Activated T-helper 2 cell treated with anti-CD3 and anti-CD28 coated beads, Interferon-gamma antibody, Interleukin-2, Interleukin-4, amounts not matched to agents 10 μg/mL and 5 μg/mL and 100 μg/mL, durations not matched to agents 14 hours and 24 hours and 36 hours (primary cell): ENCODE results near the gene WAC. TPM values are rescaled to one million over a fixed set of nuclear protein-coding genes. Genes with fewer than 3 reads are reported as not detected.
"Not testable (repeated sequence)": the region's sequence is repeated elsewhere in the genome, so short reads cannot be mapped to it uniquely, and the experiment has no call there.

Experiments
- DNase-seq: peaks from one replicate; pipeline ENCODE4 v3.0.0; 2021; ENCODE audit warnings: low spot score
- H3K27ac Mint-ChIP-seq: one replicate; pipeline ENCODE4 v1.8.0; 2021; ENCODE audit warnings: mixed read lengths
- H3K27me3 Mint-ChIP-seq: one replicate; pipeline ENCODE4 v1.8.0; 2021; ENCODE audit warnings: low read depth, mixed read lengths
- H3K36me3 Mint-ChIP-seq: one replicate; pipeline ENCODE4 v1.8.0; 2021; ENCODE audit warnings: low read depth, mixed read lengths
- H3K4me1 Mint-ChIP-seq: one replicate; pipeline ENCODE4 v1.8.0; 2021; ENCODE audit warnings: low read depth, mixed read lengths
- H3K4me3 Mint-ChIP-seq: one replicate; pipeline ENCODE4 v1.8.0; 2021; ENCODE audit warnings: low read depth, mild to moderate bottlenecking, moderate library complexity, mixed read lengths
- H3K9me3 Mint-ChIP-seq: one replicate; pipeline ENCODE4 v1.8.0; 2021; ENCODE audit warnings: mixed read lengths
- intact Hi-C: fragments of 100-400 bp; cut with micrococcal nuclease; formaldehyde crosslinking; loops from one replicate; pipeline ENCODE4 v1.15.1; 2023
- total RNA-seq: library from RNA; stranded (reverse); gene quantifications from 2 replicates; pipeline ENCODE4 v1.2.3, GENCODE V29; 2022

WAC gene
- total RNA-seq, 1 donor from 2014 or later = 126 TPM

DNA sequence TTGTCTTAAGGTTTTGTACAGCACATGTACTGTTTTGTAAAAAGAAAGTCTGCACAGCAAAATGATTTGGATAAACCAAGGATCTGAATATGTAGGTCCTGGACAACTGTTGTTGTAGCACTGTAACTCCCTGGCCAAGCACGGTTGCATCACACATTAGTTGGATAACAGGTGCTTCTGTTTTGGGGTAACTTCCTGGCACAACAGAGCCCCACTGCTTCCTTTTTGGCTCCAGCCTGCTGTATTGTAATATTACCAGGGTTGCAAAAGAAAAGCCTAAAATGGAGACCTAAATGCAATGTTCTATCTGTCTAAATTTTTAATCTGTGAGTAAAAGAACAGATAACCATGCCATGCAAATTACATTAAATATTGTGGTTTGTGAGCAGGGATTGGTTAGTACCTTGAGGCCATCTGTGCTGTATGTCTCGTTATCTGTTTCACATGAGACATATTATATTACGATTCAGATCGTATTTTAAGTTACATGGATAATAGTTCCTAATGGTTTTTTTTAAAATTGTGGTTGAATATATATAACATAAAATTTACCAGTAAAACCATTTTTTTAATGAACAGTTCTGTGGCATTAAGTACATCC is 27.5 kb upstream of the WAC start:
- Mint-ChIP-seq H3K27ac (no peak overlapping the region), H3K27me3 (peaks cover 1% of the 10 kb centered on the region), H3K4me3 (no peak overlapping the region), H3K9me3 (no peaks in the 10 kb centered on the region), H3K4me1 (no peaks in the 10 kb centered on the region), H3K36me3 (no peaks in the 10 kb centered on the region)
- intact Hi-C loops = no loop called here
- DNase-seq = no peak

DNA sequence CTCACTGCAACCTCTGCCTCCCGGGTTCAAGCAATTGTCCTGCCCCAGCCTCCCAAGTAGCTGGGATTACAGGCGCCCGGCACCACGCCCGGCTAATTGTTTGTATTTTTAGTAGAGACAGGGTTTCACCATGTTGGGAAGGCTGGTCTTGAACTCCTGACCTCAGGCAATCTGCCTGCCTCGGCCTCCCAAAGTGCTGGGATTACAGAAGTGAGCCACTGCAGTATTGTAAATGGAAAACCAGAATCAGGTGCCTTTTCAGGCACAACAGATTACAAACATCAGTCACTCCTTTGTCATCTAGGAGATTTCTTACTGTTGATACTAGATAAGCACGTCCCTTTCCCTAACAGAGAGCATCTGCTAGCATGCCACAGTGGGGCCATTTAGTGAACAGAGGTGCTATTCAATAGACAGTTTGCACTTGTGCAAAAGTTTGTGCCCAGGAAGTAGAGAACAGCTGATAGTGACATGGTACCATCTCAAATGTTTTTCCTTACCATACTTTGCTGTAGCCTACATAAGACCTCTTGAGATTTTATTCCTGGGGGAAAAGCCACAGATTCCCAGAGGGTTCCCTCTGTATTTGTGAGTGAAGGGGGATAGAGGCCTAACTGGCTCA is 24.5 kb upstream of the WAC start:
- no peak overlapping the region for H3K4me3 Mint-ChIP-seq
- H3K36me3 Mint-ChIP-seq = no peaks in the 10 kb centered on the region
- no peaks in the 10 kb centered on the region for H3K4me1 Mint-ChIP-seq
- H3K27ac Mint-ChIP-seq = no peak overlapping the region
- no peaks in the 10 kb centered on the region for H3K9me3 Mint-ChIP-seq
- H3K27me3 Mint-ChIP-seq = peaks cover 9% of the 10 kb centered on the region
- no peak for DNase-seq
- intact Hi-C loops = no loop called here

DNA sequence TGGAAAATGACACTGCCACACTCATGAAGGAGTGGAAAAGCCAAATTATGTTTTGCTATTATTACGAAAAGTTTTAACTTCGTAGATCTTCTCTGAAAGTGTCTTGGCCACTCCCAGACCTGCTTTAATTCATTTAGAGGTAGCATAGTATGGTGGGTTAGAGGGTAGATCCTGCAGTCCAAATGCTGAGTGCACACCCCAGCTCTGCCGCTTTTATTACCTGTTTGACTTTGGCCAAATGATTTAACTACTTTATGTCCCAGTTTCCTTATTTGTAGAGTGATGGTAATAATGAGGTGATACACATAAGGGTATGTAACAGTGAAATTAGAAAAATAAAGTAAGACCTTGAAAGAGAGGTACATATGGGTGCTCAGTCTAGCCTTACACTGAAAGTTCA is 23.6 kb upstream of the WAC start:
- no peaks in the 10 kb centered on the region for H3K36me3 Mint-ChIP-seq
- H3K27ac Mint-ChIP-seq = no peak overlapping the region
- no peak overlapping the region for H3K4me3 Mint-ChIP-seq
- H3K9me3 Mint-ChIP-seq = no peaks in the 10 kb centered on the region
- no peaks in the 10 kb centered on the region for H3K4me1 Mint-ChIP-seq
- no peak for DNase-seq
- intact Hi-C loops = no loop called here
- peaks cover 12% of the 10 kb centered on the region for H3K27me3 Mint-ChIP-seq

GRCh38 chr10:28514648-28515047 is 18.3 kb upstream of the WAC start:
- no peaks in the 10 kb centered on the region for H3K4me1 Mint-ChIP-seq
- no peak overlapping the region for H3K27ac Mint-ChIP-seq
- H3K27me3 Mint-ChIP-seq = peaks cover 13% of the 10 kb centered on the region
- no peaks in the 10 kb centered on the region for H3K9me3 Mint-ChIP-seq
- no peaks in the 10 kb centered on the region for H3K36me3 Mint-ChIP-seq
- H3K4me3 Mint-ChIP-seq = no peak overlapping the region
- DNase-seq = no peak
- intact Hi-C loops = no loop called here

DNA sequence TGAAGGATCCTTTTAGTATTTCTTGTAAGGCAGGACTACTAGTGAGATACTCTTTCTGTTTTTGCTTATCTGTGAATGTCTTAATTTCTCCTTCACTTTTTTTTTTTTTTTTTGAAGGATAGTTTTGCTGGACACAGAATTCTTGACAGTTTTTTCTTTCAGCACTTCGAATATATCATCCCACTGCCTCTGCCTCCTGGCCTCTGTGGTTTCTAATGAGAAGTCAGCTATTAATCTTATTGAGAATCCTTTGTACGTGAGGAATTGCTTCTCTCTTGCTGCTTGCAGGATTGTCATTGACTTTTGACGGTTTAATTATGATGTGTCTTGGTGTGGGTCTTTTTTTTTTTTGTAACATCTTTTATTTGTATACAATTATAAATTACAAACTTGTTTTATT is 12.6 kb upstream of the WAC start:
- Mint-ChIP-seq H3K4me3 (no peak overlapping the region), H3K27me3 (no peaks in the 10 kb centered on the region), H3K4me1 (peaks cover 1% of the 10 kb centered on the region), H3K36me3 (peaks cover 31% of the 10 kb centered on the region), H3K27ac (no peak overlapping the region), H3K9me3 (peaks cover 33% of the 10 kb centered on the region)
- no peak for DNase-seq
- intact Hi-C loops = no loop called here

DNA sequence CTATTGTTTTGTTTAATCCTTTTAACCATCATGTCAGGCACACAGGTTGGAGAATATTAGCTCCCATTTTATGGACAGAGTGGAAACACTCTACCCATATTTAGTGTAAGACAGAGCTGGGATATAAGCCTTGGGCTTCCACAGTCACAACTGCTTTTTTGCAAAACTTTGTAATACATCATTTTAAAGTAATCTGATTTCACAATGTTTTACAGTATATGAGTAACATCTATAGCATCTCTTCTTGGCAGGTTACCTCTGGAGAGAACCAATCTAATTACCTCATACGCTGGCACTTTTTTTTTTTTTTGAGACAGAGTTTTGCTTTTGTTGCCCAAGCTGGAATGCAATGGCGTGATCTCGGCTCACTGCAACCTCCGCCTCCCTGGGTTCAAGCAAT is 12.1 kb upstream of the WAC start:
- H3K4me1 Mint-ChIP-seq, intact Hi-C loops, H3K27me3 Mint-ChIP-seq, DNase-seq, H3K27ac Mint-ChIP-seq, H3K4me3 Mint-ChIP-seq: not testable (repeated sequence)
- Mint-ChIP-seq H3K36me3 (peaks cover 35% of the 10 kb centered on the region), H3K9me3 (peaks cover 36% of the 10 kb centered on the region)

DNA sequence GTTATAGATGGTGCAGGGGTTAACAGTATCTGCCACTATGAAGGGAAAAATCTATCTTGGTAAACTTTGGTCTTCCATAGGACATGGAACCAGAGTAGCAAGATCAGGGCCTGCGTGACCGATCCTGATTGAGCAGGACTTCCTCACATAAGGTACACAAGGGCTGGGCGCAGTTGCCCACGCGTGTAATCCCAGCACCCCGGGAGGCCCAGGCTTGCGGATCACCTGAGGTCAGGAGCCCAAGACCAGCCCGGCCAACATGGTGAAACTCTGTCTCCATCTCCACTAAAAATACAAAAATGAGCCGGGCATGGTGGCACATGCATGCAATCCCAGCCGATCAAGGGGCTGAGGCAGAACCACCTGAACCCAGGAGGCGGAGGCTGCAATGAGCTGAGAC is 11.0 kb upstream of the WAC start:
- H3K27me3 Mint-ChIP-seq, H3K27ac Mint-ChIP-seq, intact Hi-C loops, DNase-seq, H3K4me3 Mint-ChIP-seq, H3K4me1 Mint-ChIP-seq: not testable (repeated sequence)
- peaks cover 47% of the 10 kb centered on the region for H3K36me3 Mint-ChIP-seq
- peaks cover 46% of the 10 kb centered on the region for H3K9me3 Mint-ChIP-seq

DNA sequence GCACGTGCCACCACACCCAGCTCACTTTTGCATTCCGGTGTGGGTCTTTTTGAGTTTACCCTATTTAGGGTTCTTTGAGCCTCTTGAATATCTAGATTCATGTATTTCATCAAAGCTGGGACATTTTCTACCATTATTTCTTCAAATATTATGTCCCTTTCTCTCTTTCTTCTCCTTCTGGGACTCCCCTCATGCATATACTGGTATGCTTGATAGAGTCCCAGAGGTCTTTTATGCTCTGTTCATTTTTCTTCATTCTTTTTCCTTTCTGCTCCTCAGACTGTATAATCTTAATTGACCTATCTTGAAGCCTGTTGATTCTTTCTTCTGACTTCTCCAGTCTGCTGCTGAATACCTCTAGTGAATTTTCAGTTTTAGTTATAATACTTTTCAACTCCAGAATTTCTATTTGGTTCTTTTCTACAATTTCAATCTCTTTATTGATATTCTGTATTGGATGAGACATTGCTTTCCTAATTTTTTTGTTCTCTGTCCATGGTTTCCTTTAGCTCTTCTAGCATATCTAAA is 9.1 kb upstream of the WAC start:
- Mint-ChIP-seq H3K27ac (no peak overlapping the region), H3K36me3 (peaks cover 56% of the 10 kb centered on the region), H3K4me1 (peaks cover 1% of the 10 kb centered on the region), H3K9me3 (peaks cover 53% of the 10 kb centered on the region), H3K27me3 (no peaks in the 10 kb centered on the region), H3K4me3 (no peak overlapping the region)
- intact Hi-C loops = no loop called here
- DNase-seq = no peak

DNA sequence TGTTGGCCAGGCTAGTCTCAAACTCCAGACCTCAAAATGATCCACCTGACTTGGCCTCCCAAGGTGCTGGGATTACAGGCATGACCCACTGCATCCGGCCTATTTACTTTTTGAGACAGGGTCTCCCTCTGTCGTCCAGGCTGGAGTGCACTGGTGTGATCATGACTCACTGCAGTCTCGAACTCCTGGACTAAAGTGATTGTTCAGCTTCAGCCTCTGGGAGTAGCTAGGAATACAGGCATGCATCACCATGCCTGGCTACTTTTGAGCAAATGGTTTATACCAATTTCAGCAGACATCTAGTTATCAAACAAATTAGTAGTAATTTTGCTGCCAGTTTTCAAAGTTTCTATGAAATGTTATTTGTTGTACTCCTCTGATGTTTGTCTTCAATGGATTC is 2.2 kb upstream of the WAC start:
- no peak for DNase-seq
- H3K9me3 Mint-ChIP-seq = peaks cover 18% of the 10 kb centered on the region
- intact Hi-C loops = loop anchor here (5.0 to 10.0 kb wide), 6 partner anchors 37 to 1288 kb away; partner anchors contain the start of genes ACBD5, BAMBI and RAB18
- H3K36me3 Mint-ChIP-seq = peaks cover 66% of the 10 kb centered on the region
- H3K27me3 Mint-ChIP-seq = no peaks in the 10 kb centered on the region
- peak overlapping the region; percentile 92 for H3K4me3 Mint-ChIP-seq
- H3K27ac Mint-ChIP-seq = no peak overlapping the region
- peaks cover 34% of the 10 kb centered on the region for H3K4me1 Mint-ChIP-seq

DNA sequence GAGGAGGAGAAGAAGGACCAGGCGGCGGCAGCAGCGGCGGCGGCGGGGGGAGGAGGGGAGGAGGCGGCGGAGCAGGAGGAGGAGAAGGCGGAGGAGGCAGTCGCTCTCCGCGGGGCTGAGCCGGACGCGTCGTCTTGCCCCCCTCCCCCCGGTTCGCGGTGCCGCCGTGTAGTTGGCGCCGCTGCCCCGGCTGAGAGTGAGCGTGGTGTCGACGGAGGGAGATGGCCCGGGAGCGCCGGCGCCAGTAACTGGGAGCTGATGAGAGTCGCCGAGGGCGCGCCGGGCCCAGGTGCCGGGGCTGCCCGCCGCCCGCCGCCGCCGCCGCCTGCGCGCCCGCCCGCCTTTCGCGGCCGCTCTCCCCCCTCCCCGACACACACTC is 257 bp downstream of the WAC start:
- Mint-ChIP-seq H3K27me3 (no peaks in the 10 kb centered on the region), H3K36me3 (peaks cover 68% of the 10 kb centered on the region), H3K4me3 (peak overlapping the region; percentile 99), H3K4me1 (peaks cover 45% of the 10 kb centered on the region), H3K27ac (peak overlapping the region; percentile 100), H3K9me3 (no peaks in the 10 kb centered on the region)
- intact Hi-C loops = loop anchor here (2.0 to 10.0 kb wide), 9 partner anchors 34 to 1672 kb away; partner anchors contain the start of genes ABI1, ACBD5, BAMBI and MASTL
- no peak for DNase-seq

DNA sequence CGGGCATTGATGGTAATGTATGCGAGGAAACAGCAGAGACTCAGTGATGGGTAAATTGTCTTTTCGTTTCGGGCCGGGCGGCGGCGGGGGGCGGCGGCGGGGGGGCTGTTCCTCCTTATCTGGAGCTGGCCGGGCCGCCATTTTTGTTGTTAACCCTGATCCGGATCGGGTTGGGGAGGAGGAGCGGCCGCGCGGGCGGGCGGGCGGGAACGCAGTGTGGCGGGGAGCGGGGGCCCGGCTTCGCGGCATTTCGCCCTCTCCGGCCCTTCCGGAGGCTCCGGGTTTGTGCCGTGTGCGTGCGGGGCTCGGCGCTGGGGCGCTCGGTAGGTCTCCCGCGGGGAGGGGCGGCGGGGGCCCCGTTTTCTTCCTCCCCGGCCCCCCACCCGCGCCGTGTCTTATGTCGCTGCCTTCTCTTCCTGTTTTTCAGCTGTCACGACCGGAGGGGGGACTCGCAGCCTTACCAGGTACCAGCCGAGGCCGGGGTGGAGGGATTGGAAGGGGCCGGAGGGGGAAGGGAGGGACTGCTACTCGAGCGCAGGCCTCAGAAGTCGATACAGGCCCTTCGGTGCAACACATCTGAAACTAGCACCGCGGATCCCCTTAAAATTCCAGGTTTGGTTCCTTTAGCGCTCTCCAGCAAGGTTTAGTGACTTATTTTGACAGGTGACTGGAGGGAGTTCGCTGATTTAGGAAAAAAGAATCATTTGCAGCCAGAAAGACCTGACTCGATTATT is 820 bp downstream of the WAC start:
- H3K4me1 Mint-ChIP-seq = peaks cover 46% of the 10 kb centered on the region
- peaks cover 71% of the 10 kb centered on the region for H3K36me3 Mint-ChIP-seq

DNA sequence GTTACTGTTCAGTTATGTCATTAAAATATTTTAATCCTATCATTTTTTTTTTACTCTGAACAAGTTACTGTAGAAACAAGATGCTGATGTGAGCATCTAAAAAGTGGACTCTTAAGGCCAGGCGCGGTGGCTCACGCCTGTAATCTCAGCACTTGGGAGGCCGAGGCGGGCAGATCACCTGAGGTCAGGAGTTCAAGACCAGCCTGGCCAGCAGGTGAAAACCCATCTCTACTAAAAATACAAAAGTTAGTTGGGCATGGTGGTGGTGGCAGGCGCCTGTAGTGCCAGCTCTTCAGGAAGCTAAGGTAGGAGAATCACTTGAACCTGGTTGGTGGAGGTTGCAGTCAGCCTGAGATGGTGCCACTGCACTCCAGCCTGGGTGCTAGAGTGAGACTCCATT is 2.9 kb downstream of the WAC start:
- Mint-ChIP-seq H3K27ac (peak overlapping the region; percentile 49), H3K4me1 (peaks cover 35% of the 10 kb centered on the region)

More for the DNA sequence above, 820 bp downstream of the WAC start:
- peak; percentile 58 for DNase-seq
- intact Hi-C loops = loop anchor here (2.0 to 10.0 kb wide), 9 partner anchors 34 to 1673 kb away; partner anchors contain the start of genes ABI1, ACBD5, BAMBI and MASTL
- Mint-ChIP-seq H3K4me3 (peak overlapping the region; percentile 99), H3K27ac (peak overlapping the region; percentile 93), H3K27me3 (no peaks in the 10 kb centered on the region), H3K9me3 (no peaks in the 10 kb centered on the region)

GRCh38 chr10:28538595-28538994 is 5.7 kb downstream of the WAC start:
- Mint-ChIP-seq H3K27ac (no peak overlapping the region), H3K36me3 (peaks cover 81% of the 10 kb centered on the region), H3K4me1 (peaks cover 39% of the 10 kb centered on the region), H3K9me3 (no peaks in the 10 kb centered on the region), H3K4me3 (no peak overlapping the region), H3K27me3 (no peaks in the 10 kb centered on the region)
- DNase-seq = no peak
- intact Hi-C loops = loop anchor here (10.0 kb wide), 1 partner anchor 104 kb away; no protein-coding TSS in a partner anchor

More for the DNA sequence above, 2.9 kb downstream of the WAC start:
- DNase-seq = no peak
- no peak overlapping the region for H3K4me3 Mint-ChIP-seq
- H3K36me3 Mint-ChIP-seq = peaks cover 69% of the 10 kb centered on the region
- no peaks in the 10 kb centered on the region for H3K9me3 Mint-ChIP-seq
- no peaks in the 10 kb centered on the region for H3K27me3 Mint-ChIP-seq
- intact Hi-C loops = loop anchor here (10.0 kb wide), 1 partner anchor 101 kb away; no protein-coding TSS in a partner anchor
